H1 (cell line): Measurements from ENCODE around the gene CENPX.

Source experiments
- ATF2 ChIP-seq: IDR thresholded peaks from 2 replicates; pipeline ENCODE4 v1.6.1; 2012; ENCODE audit warnings: low read length, inconsistent platforms
- CHD2 ChIP-seq: IDR thresholded peaks from 2 replicates; pipeline ENCODE4 v1.6.1; 2012; ENCODE audit warnings: low read length, improper control_type of control experiment
- EP300 ChIP-seq, 2 experiments: IDR thresholded peaks; 1 replicate in 1 of 2; 2 replicates in 1 of 2; pipeline ENCODE4 v1.6.1; 2011 to 2012; ENCODE audit warnings: low read depth in 2 of 2, low read length in 2 of 2, mild to moderate bottlenecking in 2 of 2, borderline replicate concordance in 1 of 2, inconsistent platforms in 1 of 2, moderate library complexity in 1 of 2
- NRF1 ChIP-seq: IDR thresholded peaks from 2 replicates; pipeline ENCODE4 v1.6.1; 2011; ENCODE audit warnings: mild to moderate bottlenecking, low read depth, low read length, improper control_type of control experiment
- POLR2A ChIP-seq, 2 experiments: IDR thresholded peaks; 1 replicate in 1 of 2; 2 replicates in 1 of 2; pipeline ENCODE4 v1.6.1; 2011; ENCODE audit warnings: low read depth in 2 of 2, low read length in 2 of 2, mild to moderate bottlenecking in 2 of 2; ENCODE audit errors: control extremely low read depth in 1 of 2
- POLR2AphosphoS5 ChIP-seq: IDR thresholded peaks from 2 replicates; pipeline ENCODE4 v1.6.1; 2011; ENCODE audit warnings: low read depth, low read length
- TBP ChIP-seq: IDR thresholded peaks from 2 replicates; pipeline ENCODE4 v1.6.1; 2011; ENCODE audit warnings: low read depth, low read length, improper control_type of control experiment
- TCF12 ChIP-seq: IDR thresholded peaks from 2 replicates; pipeline ENCODE4 v1.6.1; 2011; ENCODE audit warnings: low read depth, mild to moderate bottlenecking, low read length
- USF2 ChIP-seq: IDR thresholded peaks from 2 replicates; pipeline ENCODE4 v1.6.1; 2011; ENCODE audit warnings: low read length, improper control_type of control experiment
- TF ChIP-seq, protein P1 (sequence below), 3 experiments: IDR thresholded peaks; 1 replicate in 2 of 3; 2 replicates in 1 of 3; pipeline versions ENCODE4 v1.5.1 to v1.6.1; 2011; ENCODE audit warnings: low read length in 3 of 3, mild to moderate bottlenecking in 3 of 3, inconsistent platforms in 2 of 3, low read depth in 1 of 3, moderate library complexity in 1 of 3; ENCODE audit not compliant: insufficient read depth in 1 of 3; ENCODE audit errors: control extremely low read depth in 1 of 3

DNA sequence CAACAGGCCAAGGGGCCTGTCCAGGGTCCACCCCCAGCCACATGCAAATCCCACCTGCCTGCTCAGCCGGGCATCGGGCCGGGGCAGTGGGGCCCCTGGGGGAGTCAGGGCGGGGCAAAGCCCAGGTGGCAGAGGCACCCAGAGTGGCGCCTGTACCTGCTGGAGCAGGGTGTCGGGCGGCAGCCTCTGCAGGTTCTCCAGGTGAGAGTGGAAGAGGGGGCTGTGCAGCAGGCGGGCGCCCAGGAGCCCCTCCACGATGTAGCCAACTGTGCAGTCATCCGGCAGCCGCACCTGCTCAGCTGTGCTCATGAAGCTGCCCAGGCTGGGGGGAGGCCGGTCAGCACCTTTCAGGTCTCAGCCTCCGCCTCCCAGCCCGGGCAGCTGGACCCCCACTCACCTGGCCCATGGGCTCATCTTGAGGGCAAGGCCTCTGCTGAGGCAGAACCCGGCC, 26.9 kb upstream of the CENPX start:
- TF ChIP-seq, protein P1, sequence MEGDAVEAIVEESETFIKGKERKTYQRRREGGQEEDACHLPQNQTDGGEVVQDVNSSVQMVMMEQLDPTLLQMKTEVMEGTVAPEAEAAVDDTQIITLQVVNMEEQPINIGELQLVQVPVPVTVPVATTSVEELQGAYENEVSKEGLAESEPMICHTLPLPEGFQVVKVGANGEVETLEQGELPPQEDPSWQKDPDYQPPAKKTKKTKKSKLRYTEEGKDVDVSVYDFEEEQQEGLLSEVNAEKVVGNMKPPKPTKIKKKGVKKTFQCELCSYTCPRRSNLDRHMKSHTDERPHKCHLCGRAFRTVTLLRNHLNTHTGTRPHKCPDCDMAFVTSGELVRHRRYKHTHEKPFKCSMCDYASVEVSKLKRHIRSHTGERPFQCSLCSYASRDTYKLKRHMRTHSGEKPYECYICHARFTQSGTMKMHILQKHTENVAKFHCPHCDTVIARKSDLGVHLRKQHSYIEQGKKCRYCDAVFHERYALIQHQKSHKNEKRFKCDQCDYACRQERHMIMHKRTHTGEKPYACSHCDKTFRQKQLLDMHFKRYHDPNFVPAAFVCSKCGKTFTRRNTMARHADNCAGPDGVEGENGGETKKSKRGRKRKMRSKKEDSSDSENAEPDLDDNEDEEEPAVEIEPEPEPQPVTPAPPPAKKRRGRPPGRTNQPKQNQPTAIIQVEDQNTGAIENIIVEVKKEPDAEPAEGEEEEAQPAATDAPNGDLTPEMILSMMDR (IDR thresholded peaks at IDR 0.05; ENCODE audit: control extremely low read depth in 1 of 3, insufficient read depth in 1 of 3, low read depth in 1 of 3, low read length in 3 of 3): no peak
- TF ChIP-seq POLR2AphosphoS5 (no peak), POLR2A (IDR thresholded peaks at IDR 0.05; ENCODE audit: control extremely low read depth in 1 of 2, low read depth in 2 of 2, low read length in 2 of 2) (no peak), USF2 (no peak), TBP (no peak), ATF2 (no peak), NRF1 (no peak), CHD2 (no peak), TCF12 (no peak), EP300 (IDR thresholded peaks at IDR 0.05; ENCODE audit: borderline replicate concordance in 1 of 2, low read depth in 2 of 2, low read length in 2 of 2) (no peak)
